Astrocyte (in vitro differentiated cells and primary cell): ENCODE results near the gene DCTN4. TPM values are rescaled to one million over a fixed set of nuclear protein-coding genes. Genes with fewer than 3 reads are reported as not detected.

Experiments used
- DNase-seq: peaks from one replicate; pipeline ENCODE4 v3.0.0-alpha.2; 2010; ENCODE audit warnings: low read depth
- FAIRE-seq: peaks from 2 replicates; lab custom pipeline; 2011; peaks lifted over from hg19 to GRCh38; lab: Jason Lieb, UNC
- H2AFZ ChIP-seq: 2 replicates; pipeline ENCODE4 v1.6.0; 2012; ENCODE audit warnings: low read depth, low read length, inconsistent platforms
- H3K27ac ChIP-seq: 2 replicates; pipeline ENCODE4 v1.5.1; 2011; ENCODE audit warnings: low read depth, low read length, inconsistent platforms
- H3K27me3 ChIP-seq: 2 replicates; pipeline ENCODE4 v1.6.0; 2011; ENCODE audit warnings: low read length, inconsistent platforms; ENCODE audit not compliant: insufficient read depth
- H3K36me3 ChIP-seq: 2 replicates; pipeline ENCODE4 v1.5.1; 2011; ENCODE audit warnings: low read length, inconsistent platforms; ENCODE audit not compliant: insufficient read depth
- H3K4me1 ChIP-seq: 2 replicates; pipeline ENCODE4 v1.5.1; 2011; ENCODE audit warnings: low read length, inconsistent platforms; ENCODE audit not compliant: insufficient read depth
- H3K4me2 ChIP-seq: 2 replicates; pipeline ENCODE4 v1.6.0; 2012; ENCODE audit warnings: low read length, inconsistent platforms
- H3K4me3 ChIP-seq: 2 replicates; pipeline ENCODE4 v1.5.1; 2011; ENCODE audit warnings: low read depth, mild to moderate bottlenecking, low read length, inconsistent platforms; ENCODE audit not compliant: insufficient read depth
- H3K79me2 ChIP-seq: 2 replicates; pipeline ENCODE4 v1.6.0; 2012; ENCODE audit warnings: mild to moderate bottlenecking, low read length, inconsistent platforms; ENCODE audit not compliant: insufficient read depth
- H3K9ac ChIP-seq: 2 replicates; pipeline ENCODE4 v1.6.0; 2012; ENCODE audit warnings: mild to moderate bottlenecking, low read length, inconsistent platforms
- H3K9me3 ChIP-seq: 2 replicates; pipeline ENCODE4 v1.5.1; 2012; ENCODE audit warnings: low read depth, mild to moderate bottlenecking, low read length, inconsistent platforms; ENCODE audit not compliant: insufficient read depth
- H4K20me1 ChIP-seq: 2 replicates; pipeline ENCODE4 v1.6.0; 2012; ENCODE audit warnings: low read length, inconsistent platforms; ENCODE audit not compliant: insufficient read depth
- H3K27ac Mint-ChIP-seq: one replicate; pipeline ENCODE4 v1.8.0; 2021; ENCODE audit warnings: mild to moderate bottlenecking, mixed read lengths; ENCODE audit not compliant: unreplicated experiment
- H3K27me3 Mint-ChIP-seq: one replicate; pipeline ENCODE4 v1.8.0; 2021; ENCODE audit warnings: low read depth, mixed read lengths; ENCODE audit not compliant: unreplicated experiment
- H3K36me3 Mint-ChIP-seq: one replicate; pipeline ENCODE4 v1.8.0; 2021; ENCODE audit warnings: low read depth, mixed read lengths; ENCODE audit not compliant: unreplicated experiment
- H3K4me1 Mint-ChIP-seq: one replicate; pipeline ENCODE4 v1.8.0; 2021; ENCODE audit warnings: low read depth, mixed read lengths; ENCODE audit not compliant: unreplicated experiment
- H3K4me3 Mint-ChIP-seq: one replicate; pipeline ENCODE4 v1.8.0; 2021; ENCODE audit warnings: mild to moderate bottlenecking, moderate library complexity, mixed read lengths; ENCODE audit not compliant: unreplicated experiment
- H3K9me3 Mint-ChIP-seq: one replicate; pipeline ENCODE4 v1.8.0; 2021; ENCODE audit warnings: mild to moderate bottlenecking, mixed read lengths; ENCODE audit not compliant: unreplicated experiment
- EZH2 ChIP-seq: IDR thresholded peaks from 2 replicates; pipeline ENCODE4 v1.6.1; 2012; ENCODE audit warnings: mild to moderate bottlenecking, low read length, inconsistent platforms; ENCODE audit not compliant: insufficient read depth
- total RNA-seq: library from RNA; stranded (reverse); gene quantifications from 2 replicates; pipeline ENCODE4 v1.2.1, GENCODE V29; 2021
- TF ChIP-seq, protein P1 (sequence below): IDR thresholded peaks from 2 replicates; pipeline ENCODE4 v1.5.1; 2011; ENCODE audit warnings: low read depth, mild to moderate bottlenecking, inconsistent platforms, low read length, moderate library complexity; ENCODE audit not compliant: insufficient read depth

Gene DCTN4
- total RNA-seq, 1 donor from 2014 or later = 57.0 TPM

DNA sequence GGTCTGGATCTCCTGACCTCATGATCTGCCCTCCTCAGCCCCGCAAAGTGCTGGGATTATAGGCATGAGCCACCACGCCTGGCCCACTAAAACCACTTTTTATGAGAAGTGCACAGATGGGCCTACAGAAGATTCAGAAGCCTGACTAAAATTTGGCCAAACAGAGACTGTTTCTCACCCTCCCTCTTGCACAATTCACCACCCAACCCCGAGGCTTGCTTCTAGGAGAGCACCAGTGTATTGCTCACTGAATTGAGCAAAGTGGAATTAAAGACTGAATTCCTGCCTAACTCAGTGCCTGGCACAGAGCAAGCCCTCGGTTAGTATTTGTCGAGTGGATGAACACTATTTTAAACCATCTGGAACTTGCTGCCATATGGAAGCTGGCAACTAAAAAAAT is 3.4 kb upstream of the DCTN4 start:
- H3K27me3 Mint-ChIP-seq = peaks cover 3% of the 10 kb centered on the region
- Histone ChIP-seq H3K4me3 (no peak overlapping the region), H3K9me3 (no peaks in the 10 kb centered on the region), H3K36me3 (no peaks in the 10 kb centered on the region), H2AFZ (no peak overlapping the region), H3K79me2 (peaks cover 11% of the 10 kb centered on the region), H3K27ac (no peak overlapping the region), H3K9ac (no peak overlapping the region), H4K20me1 (peaks cover 2% of the 10 kb centered on the region), H3K4me1 (peaks cover 12% of the 10 kb centered on the region), H3K27me3 (no peaks in the 10 kb centered on the region), H3K4me2 (no peak overlapping the region)
- H3K27ac Mint-ChIP-seq = no peak overlapping the region
- FAIRE-seq = no peak
- H3K36me3 Mint-ChIP-seq = peaks cover 3% of the 10 kb centered on the region
- H3K4me1 Mint-ChIP-seq = peaks cover 7% of the 10 kb centered on the region
- no peak for DNase-seq
- no peak overlapping the region for H3K4me3 Mint-ChIP-seq
- no peaks in the 10 kb centered on the region for H3K9me3 Mint-ChIP-seq
- TF ChIP-seq, protein P1, sequence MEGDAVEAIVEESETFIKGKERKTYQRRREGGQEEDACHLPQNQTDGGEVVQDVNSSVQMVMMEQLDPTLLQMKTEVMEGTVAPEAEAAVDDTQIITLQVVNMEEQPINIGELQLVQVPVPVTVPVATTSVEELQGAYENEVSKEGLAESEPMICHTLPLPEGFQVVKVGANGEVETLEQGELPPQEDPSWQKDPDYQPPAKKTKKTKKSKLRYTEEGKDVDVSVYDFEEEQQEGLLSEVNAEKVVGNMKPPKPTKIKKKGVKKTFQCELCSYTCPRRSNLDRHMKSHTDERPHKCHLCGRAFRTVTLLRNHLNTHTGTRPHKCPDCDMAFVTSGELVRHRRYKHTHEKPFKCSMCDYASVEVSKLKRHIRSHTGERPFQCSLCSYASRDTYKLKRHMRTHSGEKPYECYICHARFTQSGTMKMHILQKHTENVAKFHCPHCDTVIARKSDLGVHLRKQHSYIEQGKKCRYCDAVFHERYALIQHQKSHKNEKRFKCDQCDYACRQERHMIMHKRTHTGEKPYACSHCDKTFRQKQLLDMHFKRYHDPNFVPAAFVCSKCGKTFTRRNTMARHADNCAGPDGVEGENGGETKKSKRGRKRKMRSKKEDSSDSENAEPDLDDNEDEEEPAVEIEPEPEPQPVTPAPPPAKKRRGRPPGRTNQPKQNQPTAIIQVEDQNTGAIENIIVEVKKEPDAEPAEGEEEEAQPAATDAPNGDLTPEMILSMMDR = no peak
- TF ChIP-seq EZH2 = no peak

DNA sequence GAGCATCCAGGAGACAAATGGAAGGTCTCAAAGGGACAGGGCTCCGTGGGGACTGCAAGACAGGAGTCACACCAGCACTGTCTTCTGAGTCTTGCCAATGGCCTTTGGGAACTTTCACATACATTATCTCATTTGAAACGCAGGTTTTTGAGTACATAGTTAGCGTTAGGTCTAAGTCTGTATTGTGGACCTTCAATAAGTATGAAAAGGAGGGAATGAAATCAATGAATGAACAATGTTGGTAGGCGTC is 442 bp upstream of the DCTN4 start:
- peaks cover 16% of the 10 kb centered on the region for H3K4me1 ChIP-seq
- H3K9ac ChIP-seq = peak overlapping the region; percentile 96
- H3K4me3 Mint-ChIP-seq = no peak overlapping the region
- no peaks in the 10 kb centered on the region for H3K27me3 Mint-ChIP-seq
- peaks cover 8% of the 10 kb centered on the region for H3K4me1 Mint-ChIP-seq
- no peaks in the 10 kb centered on the region for H3K9me3 Mint-ChIP-seq
- H3K27ac ChIP-seq = peak overlapping the region; percentile 99
- no peaks in the 10 kb centered on the region for H3K27me3 ChIP-seq
- H3K9me3 ChIP-seq = no peaks in the 10 kb centered on the region
- no peak for DNase-seq
- peaks cover 11% of the 10 kb centered on the region for H3K36me3 ChIP-seq
- peak overlapping the region; percentile 91 for H3K4me2 ChIP-seq
- H3K36me3 Mint-ChIP-seq = peaks cover 9% of the 10 kb centered on the region
- H3K4me3 ChIP-seq = peak overlapping the region; percentile 86
- no peak for FAIRE-seq
- H4K20me1 ChIP-seq = peaks cover 7% of the 10 kb centered on the region
- peaks cover 41% of the 10 kb centered on the region for H3K79me2 ChIP-seq
- TF ChIP-seq, protein P1 = no peak
- TF ChIP-seq EZH2 = no peak
- H3K27ac Mint-ChIP-seq = no peak overlapping the region
- H2AFZ ChIP-seq = peak overlapping the region; percentile 98

DNA sequence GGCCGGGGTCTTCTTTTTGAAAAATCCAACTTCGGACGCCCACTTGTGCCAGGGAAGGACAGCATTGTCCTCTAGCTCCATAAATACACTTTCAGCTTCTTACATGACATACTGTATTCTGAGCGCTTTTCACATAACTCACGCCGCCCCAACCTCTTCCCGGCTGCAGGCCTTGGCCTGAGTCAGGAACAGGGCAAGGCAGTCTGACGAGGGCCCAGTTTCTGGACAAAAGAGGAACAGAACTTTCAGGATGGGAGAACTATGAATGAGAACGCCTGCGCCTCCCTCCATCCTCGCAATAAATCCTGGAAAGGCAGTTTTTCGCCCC is 650 bp downstream of the DCTN4 start:
- DNase-seq (no peak), FAIRE-seq (no peak)
- TF ChIP-seq, protein P1 = no peak
- TF ChIP-seq EZH2 = no peak
- no peak overlapping the region for H3K27ac Mint-ChIP-seq
- H3K27ac ChIP-seq = peak overlapping the region; percentile 99
- H3K4me1 Mint-ChIP-seq = peaks cover 6% of the 10 kb centered on the region
- peaks cover 21% of the 10 kb centered on the region for H3K36me3 ChIP-seq
- H3K27me3 Mint-ChIP-seq = no peaks in the 10 kb centered on the region
- peak overlapping the region; percentile 98 for H2AFZ ChIP-seq
- peaks cover 52% of the 10 kb centered on the region for H3K79me2 ChIP-seq
- no peaks in the 10 kb centered on the region for H3K9me3 Mint-ChIP-seq
- peaks cover 15% of the 10 kb centered on the region for H3K4me1 ChIP-seq
- peak overlapping the region; percentile 96 for H3K9ac ChIP-seq
- H3K4me3 ChIP-seq = peak overlapping the region; percentile 86
- peaks cover 15% of the 10 kb centered on the region for H4K20me1 ChIP-seq
- no peaks in the 10 kb centered on the region for H3K27me3 ChIP-seq
- H3K4me3 Mint-ChIP-seq = no peak overlapping the region
- peak overlapping the region; percentile 91 for H3K4me2 ChIP-seq
- peaks cover 17% of the 10 kb centered on the region for H3K36me3 Mint-ChIP-seq
- H3K9me3 ChIP-seq = no peaks in the 10 kb centered on the region
